ENCODE results near the gene FILIP1L.

Gene FILIP1L

DNA sequence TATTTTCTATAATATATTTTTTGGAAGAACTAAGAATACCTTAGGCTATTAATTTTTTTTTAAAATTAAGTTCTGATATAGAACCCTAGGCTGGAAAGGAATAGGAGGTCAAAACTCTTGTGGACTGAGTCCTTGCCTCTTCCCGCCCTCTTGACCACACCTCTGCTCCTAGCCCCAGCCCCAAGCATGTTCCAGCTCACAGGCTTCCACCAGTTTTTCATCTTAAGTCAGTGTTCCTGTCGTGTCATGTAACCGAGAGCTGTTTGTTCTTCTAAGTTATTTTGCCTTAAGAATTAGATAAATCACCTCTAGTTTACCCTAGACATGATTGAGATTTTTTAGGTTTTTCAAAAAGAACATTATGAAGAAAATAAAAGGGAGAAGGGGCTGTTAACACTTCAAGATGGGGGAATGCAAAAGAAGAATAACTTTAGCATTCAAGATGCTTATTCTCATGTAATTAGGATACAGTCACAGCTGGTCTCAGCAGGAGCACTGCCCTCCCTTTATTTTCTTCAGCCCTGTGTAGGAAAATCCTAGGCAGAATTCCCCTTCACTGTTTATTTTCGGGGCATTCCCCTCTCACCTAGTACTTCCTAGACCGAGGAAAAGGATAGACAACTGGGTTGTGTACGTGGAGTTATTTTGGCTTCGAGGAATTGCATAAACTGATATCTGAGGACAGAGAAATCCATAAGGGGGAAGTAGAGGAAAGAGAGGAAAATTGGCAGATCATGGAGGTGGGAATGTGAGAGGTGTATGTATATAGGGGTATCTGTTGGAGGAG lies 186.4 kb downstream of the FILIP1L start:
- no peaks in the 10 kb centered on the region for H4K20me1 ChIP-seq (ENCODE audit: low read depth, low read length)
- H3F3A ChIP-seq (ENCODE audit: insufficient read depth), result no peaks in the 10 kb centered on the region
- H3K27me3 ChIP-seq (ENCODE audit: low read length), result no peaks in the 10 kb centered on the region
- H2AFZ ChIP-seq (ENCODE audit: low read depth, low read length, severe bottlenecking), result no peak overlapping the region
- H3K9ac ChIP-seq (ENCODE audit: low read length), result no peak overlapping the region
- H3K79me2 ChIP-seq (ENCODE audit: insufficient read depth, low read length), result peaks cover 5% of the 10 kb centered on the region
- no peaks in the 10 kb centered on the region for H3K9me3 ChIP-seq (ENCODE audit: insufficient read depth, low read length)
- no peak overlapping the region for H3K4me3 ChIP-seq (ENCODE audit: insufficient read depth, low read length, poor library complexity, severe bottlenecking)
- TF ChIP-seq EZH2phosphoT487 (conservative IDR thresholded peaks at IDR 0.05; ENCODE audit: low read length) (no peak), CTCF (IDR thresholded peaks at IDR 0.05; ENCODE audit: insufficient read depth, low read length, poor library complexity, severe bottlenecking) (no peak)
- no peak overlapping the region for H3K4me2 ChIP-seq (ENCODE audit: low read depth, low read length, poor library complexity, severe bottlenecking)
- H3K9me2 ChIP-seq (replicated peaks; ENCODE audit: insufficient read depth, low read length), result no peaks in the 10 kb centered on the region
- H3K27ac ChIP-seq (ENCODE audit: low read depth, low read length), result no peak overlapping the region
- no peaks in the 10 kb centered on the region for H3K36me3 ChIP-seq (ENCODE audit: low read length)

DNA sequence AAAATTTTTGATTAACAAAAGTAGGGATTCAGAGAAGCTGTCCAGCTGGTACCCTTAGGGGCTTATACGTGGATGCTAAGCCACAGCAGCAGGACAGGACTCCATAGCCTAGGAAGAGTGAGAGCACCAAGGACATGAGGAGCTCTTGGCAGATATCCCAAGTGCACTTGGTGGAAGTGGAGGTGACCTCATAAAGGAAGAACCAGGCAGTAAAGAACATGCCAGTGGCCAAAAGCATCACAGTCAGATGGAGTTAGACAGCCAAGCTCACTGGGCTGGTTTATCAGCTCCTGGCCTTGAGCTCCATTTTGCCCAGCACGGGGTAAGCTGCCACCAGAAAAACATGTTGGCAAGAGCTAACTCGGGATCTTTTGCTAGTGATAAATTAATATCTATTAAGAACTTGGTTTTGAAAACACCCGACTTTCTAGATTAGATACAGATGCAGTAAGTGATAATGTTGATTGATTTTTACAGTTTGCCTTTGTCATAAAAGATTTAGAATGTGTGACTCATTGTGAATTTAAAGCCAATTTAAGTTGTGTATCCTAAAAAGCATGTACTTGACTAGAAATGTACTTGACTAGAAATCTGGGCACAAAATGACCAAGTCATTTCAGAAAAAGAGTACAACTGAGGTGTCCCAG lies 188.6 kb downstream of the FILIP1L start:
- Histone ChIP-seq H3K9me2 (replicated peaks; ENCODE audit: insufficient read depth, low read length) (no peaks in the 10 kb centered on the region), H3K79me2 (ENCODE audit: insufficient read depth, low read length) (peaks cover 5% of the 10 kb centered on the region), H3K4me2 (ENCODE audit: low read depth, low read length, poor library complexity, severe bottlenecking) (no peak overlapping the region), H3K9me3 (ENCODE audit: insufficient read depth, low read length) (no peaks in the 10 kb centered on the region), H2AFZ (ENCODE audit: low read depth, low read length, severe bottlenecking) (no peak overlapping the region), H3K27me3 (ENCODE audit: low read length) (no peaks in the 10 kb centered on the region), H3K27ac (ENCODE audit: low read depth, low read length) (no peak overlapping the region), H3F3A (ENCODE audit: insufficient read depth) (no peaks in the 10 kb centered on the region), H3K4me3 (ENCODE audit: insufficient read depth, low read length, poor library complexity, severe bottlenecking) (no peak overlapping the region), H3K9ac (ENCODE audit: low read length) (no peak overlapping the region), H3K36me3 (ENCODE audit: low read length) (no peaks in the 10 kb centered on the region), H4K20me1 (ENCODE audit: low read depth, low read length) (no peaks in the 10 kb centered on the region)
- TF ChIP-seq CTCF (IDR thresholded peaks at IDR 0.05; ENCODE audit: insufficient read depth, low read length, poor library complexity, severe bottlenecking) (no peak), EZH2phosphoT487 (conservative IDR thresholded peaks at IDR 0.05; ENCODE audit: low read length) (no peak)

DNA sequence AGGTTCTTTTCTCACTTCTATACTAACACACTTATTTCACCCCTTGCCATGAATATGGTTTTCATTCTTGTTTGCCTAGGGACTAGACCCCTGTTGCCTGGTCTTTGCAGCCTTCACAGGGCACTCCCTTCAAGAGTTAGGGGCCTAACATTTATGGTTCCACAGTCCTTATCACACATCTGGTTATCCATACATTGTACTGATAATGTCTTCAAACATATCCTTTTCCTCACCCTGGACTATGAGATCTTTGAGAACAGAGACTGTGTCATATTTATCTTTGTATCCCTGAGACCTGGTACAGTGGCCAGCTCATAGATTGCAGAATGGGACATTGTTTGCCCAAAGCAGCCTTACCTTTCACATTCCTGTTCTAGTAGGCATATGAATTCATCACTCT lies 190.4 kb downstream of the FILIP1L start:
- Histone ChIP-seq H3K27me3 (ENCODE audit: low read length) (no peaks in the 10 kb centered on the region), H3K9me2 (replicated peaks; ENCODE audit: insufficient read depth, low read length) (no peaks in the 10 kb centered on the region), H3K9me3 (ENCODE audit: insufficient read depth, low read length) (no peaks in the 10 kb centered on the region), H3K4me2 (ENCODE audit: low read depth, low read length, poor library complexity, severe bottlenecking) (no peak overlapping the region), H2AFZ (ENCODE audit: low read depth, low read length, severe bottlenecking) (no peak overlapping the region), H3K9ac (ENCODE audit: low read length) (no peak overlapping the region), H4K20me1 (ENCODE audit: low read depth, low read length) (no peaks in the 10 kb centered on the region), H3K27ac (ENCODE audit: low read depth, low read length) (no peak overlapping the region), H3K79me2 (ENCODE audit: insufficient read depth, low read length) (peaks cover 4% of the 10 kb centered on the region), H3K4me3 (ENCODE audit: insufficient read depth, low read length, poor library complexity, severe bottlenecking) (no peak overlapping the region), H3F3A (ENCODE audit: insufficient read depth) (no peaks in the 10 kb centered on the region), H3K36me3 (ENCODE audit: low read length) (no peaks in the 10 kb centered on the region)
- TF ChIP-seq EZH2phosphoT487 (conservative IDR thresholded peaks at IDR 0.05; ENCODE audit: low read length), result no peak
- no peak for TF ChIP-seq CTCF (IDR thresholded peaks at IDR 0.05; ENCODE audit: insufficient read depth, low read length, poor library complexity, severe bottlenecking)
